Sigmoid colon (tissue), 4 donors: ENCODE results near the gene BLID.

Experiments used
- POLR2AphosphoS5 ChIP-seq, 4 donors: sonication (generic); formaldehyde crosslinking; IDR thresholded peaks; one replicate each; pipeline ENCODE4 v1.6.1; 2017; ENCODE audit warnings: antibody characterized with exemption in 4 of 4
- TF ChIP-seq, protein P1 (sequence below), 4 experiments: fragments of 450-650 bp in 3 of 4; fragments of 200-600 bp in 1 of 4; IDR thresholded peaks; one replicate each; pipeline ENCODE4 v1.5.1; 2016 to 2019; ENCODE audit warnings: antibody characterized with exemption in 4 of 4, mild to moderate bottlenecking in 3 of 4, moderate library complexity in 2 of 4

DNA sequence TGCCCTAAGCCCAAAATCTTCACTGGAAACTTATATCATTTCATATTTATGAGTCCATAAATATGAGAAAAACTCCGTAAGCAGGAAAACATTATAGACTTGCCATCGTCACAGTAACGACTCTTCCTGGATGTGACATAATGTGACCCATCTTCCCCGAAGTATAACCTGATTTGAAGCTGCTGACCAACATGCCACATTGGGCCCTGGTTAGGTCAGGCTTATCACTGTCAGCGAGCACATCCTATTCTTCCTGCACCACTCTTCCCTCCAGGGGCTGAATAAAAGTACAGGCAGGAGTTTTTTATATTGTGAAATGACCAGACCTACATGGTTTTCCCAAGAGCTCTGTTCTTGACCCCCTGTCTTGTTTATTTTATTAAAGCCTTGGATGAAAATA, 12.1 kb upstream of the BLID start:
- TF ChIP-seq POLR2AphosphoS5 (IDR thresholded peaks at IDR 0.05) = no peak
- TF ChIP-seq, protein P1, sequence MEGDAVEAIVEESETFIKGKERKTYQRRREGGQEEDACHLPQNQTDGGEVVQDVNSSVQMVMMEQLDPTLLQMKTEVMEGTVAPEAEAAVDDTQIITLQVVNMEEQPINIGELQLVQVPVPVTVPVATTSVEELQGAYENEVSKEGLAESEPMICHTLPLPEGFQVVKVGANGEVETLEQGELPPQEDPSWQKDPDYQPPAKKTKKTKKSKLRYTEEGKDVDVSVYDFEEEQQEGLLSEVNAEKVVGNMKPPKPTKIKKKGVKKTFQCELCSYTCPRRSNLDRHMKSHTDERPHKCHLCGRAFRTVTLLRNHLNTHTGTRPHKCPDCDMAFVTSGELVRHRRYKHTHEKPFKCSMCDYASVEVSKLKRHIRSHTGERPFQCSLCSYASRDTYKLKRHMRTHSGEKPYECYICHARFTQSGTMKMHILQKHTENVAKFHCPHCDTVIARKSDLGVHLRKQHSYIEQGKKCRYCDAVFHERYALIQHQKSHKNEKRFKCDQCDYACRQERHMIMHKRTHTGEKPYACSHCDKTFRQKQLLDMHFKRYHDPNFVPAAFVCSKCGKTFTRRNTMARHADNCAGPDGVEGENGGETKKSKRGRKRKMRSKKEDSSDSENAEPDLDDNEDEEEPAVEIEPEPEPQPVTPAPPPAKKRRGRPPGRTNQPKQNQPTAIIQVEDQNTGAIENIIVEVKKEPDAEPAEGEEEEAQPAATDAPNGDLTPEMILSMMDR (IDR thresholded peaks at IDR 0.05) = no peak
